Keratinocyte (primary cell): ENCODE results near the gene OXCT1. TPM values are rescaled to one million over a fixed set of nuclear protein-coding genes. Genes with fewer than 3 reads are reported as not detected.

ENCODE experiments used
- DNase-seq: peaks from one replicate; pipeline ENCODE4 v3.0.0-alpha.2; 2011; ENCODE audit warnings: low read depth, missing footprints, low spot score
- FAIRE-seq: peaks from 2 replicates; lab custom pipeline; 2011; peaks lifted over from hg19 to GRCh38; lab: Jason Lieb, UNC
- H2AFZ ChIP-seq: 2 replicates; pipeline ENCODE4 v1.6.0; 2012; ENCODE audit warnings: low read length, control low read depth, inconsistent platforms; ENCODE audit not compliant: control insufficient read depth
- H3K27ac ChIP-seq: 2 replicates; pipeline ENCODE4 v1.5.1; 2011; ENCODE audit warnings: low read length; ENCODE audit not compliant: control insufficient read depth, insufficient read depth
- H3K27me3 ChIP-seq: 3 replicates; pipeline ENCODE4 v1.6.0; 2011; ENCODE audit warnings: low read length; ENCODE audit not compliant: control insufficient read depth, insufficient read depth; ENCODE audit errors: extremely low read depth
- H3K36me3 ChIP-seq, 2 experiments: 2 replicates in 1 of 2; 3 replicates in 1 of 2; pipeline ENCODE4 v1.5.1; 2011; ENCODE audit warnings: low read length in 2 of 2, mild to moderate bottlenecking in 1 of 2; ENCODE audit not compliant: control insufficient read depth in 2 of 2, insufficient read depth in 2 of 2; ENCODE audit errors: extremely low read depth in 1 of 2
- H3K4me1 ChIP-seq: 3 replicates; pipeline ENCODE4 v1.5.1; 2011; ENCODE audit warnings: low read length; ENCODE audit not compliant: control insufficient read depth, insufficient read depth; ENCODE audit errors: extremely low read depth
- H3K4me2 ChIP-seq: 3 replicates; pipeline ENCODE4 v1.6.0; 2011; ENCODE audit warnings: low read depth, low read length; ENCODE audit not compliant: control insufficient read depth, insufficient read depth; ENCODE audit errors: extremely low read depth
- H3K4me3 ChIP-seq, 3 experiments: fragments of 200-600 bp in 1 of 3; sonication (generic) in 1 of 3; 2 replicates in 2 of 3; 3 replicates in 1 of 3; pipeline ENCODE4 v1.5.1; 2011 to 2016; ENCODE audit warnings: low read length in 3 of 3, mild to moderate bottlenecking in 3 of 3, control low read depth in 2 of 3, inconsistent platforms in 1 of 3, low read depth in 1 of 3, mixed read lengths in 1 of 3, mixed run types in 1 of 3, moderate library complexity in 1 of 3; ENCODE audit not compliant: control insufficient read depth in 2 of 3, insufficient read depth in 2 of 3; ENCODE audit errors: extremely low read depth in 1 of 3
- H3K79me2 ChIP-seq: 2 replicates; pipeline ENCODE4 v1.6.0; 2012; ENCODE audit warnings: low read length; ENCODE audit not compliant: control insufficient read depth, insufficient read depth
- H3K9ac ChIP-seq: 3 replicates; pipeline ENCODE4 v1.6.0; 2011; ENCODE audit warnings: low read length; ENCODE audit not compliant: control insufficient read depth, insufficient read depth; ENCODE audit errors: extremely low read depth
- H3K9me1 ChIP-seq: 3 replicates; pipeline ENCODE4 v1.6.0; 2011; ENCODE audit warnings: low read length; ENCODE audit not compliant: control insufficient read depth, insufficient read depth; ENCODE audit errors: extremely low read depth
- H3K9me3 ChIP-seq: 2 replicates; pipeline ENCODE4 v1.5.1; 2012; ENCODE audit warnings: low read depth, low read length; ENCODE audit not compliant: control insufficient read depth
- H4K20me1 ChIP-seq: 3 replicates; pipeline ENCODE4 v1.6.0; 2011; ENCODE audit warnings: low read length; ENCODE audit not compliant: control insufficient read depth, insufficient read depth; ENCODE audit errors: extremely low read depth
- EZH2 ChIP-seq: IDR thresholded peaks from one replicate; pipeline ENCODE4 v1.6.1; 2012; ENCODE audit warnings: inconsistent platforms, mild to moderate bottlenecking, low read length, moderate library complexity
- dilution Hi-C: fragments of 300-500 bp; cut with MboI; formaldehyde crosslinking; loops from one replicate; pipeline ENCODE4 v1.7.0; 2020; ENCODE audit warnings: low sequenced_read_pairs; ENCODE audit not compliant: extremely low pct_ligation_motif_present
- polyA plus RNA-seq, 5 experiments: library from polyadenylated mRNA; depleted of rRNA in 3 of 5; stranded (reverse) in 3 of 5; stranded (forward) in 1 of 5; unstranded in 1 of 5; fragments of >200 nt; gene quantifications; 1 replicate in 1 of 5; 2 replicates in 3 of 5; 3 replicates in 1 of 5; pipeline versions ENCODE4 v1.2.1 to v1.2.3, GENCODE V29; 2011 to 2012; ENCODE audit warnings: missing spikeins in 2 of 5, low read depth in 1 of 5, low replicate concordance in 1 of 5
- TF ChIP-seq, protein P1 (sequence below), 3 experiments: IDR thresholded peaks in 1 of 3; conservative IDR thresholded peaks in 1 of 3; optimal IDR thresholded peaks in 1 of 3; 2 replicates in 2 of 3; 3 replicates in 1 of 3; pipeline versions ENCODE3 to v1.5.1; 2011; ENCODE audit warnings: low read length in 3 of 3, mild to moderate bottlenecking in 3 of 3, moderate library complexity in 2 of 3, control low read depth in 1 of 3, inconsistent platforms in 1 of 3; ENCODE audit not compliant: insufficient read depth in 2 of 3; ENCODE audit errors: extremely low read depth in 1 of 3

The OXCT1 gene
- polyA plus RNA-seq, 1 donor (not counting 4 experiments of a cell fraction or from before 2014, with no cell fraction given): 34.0 TPM

DNA sequence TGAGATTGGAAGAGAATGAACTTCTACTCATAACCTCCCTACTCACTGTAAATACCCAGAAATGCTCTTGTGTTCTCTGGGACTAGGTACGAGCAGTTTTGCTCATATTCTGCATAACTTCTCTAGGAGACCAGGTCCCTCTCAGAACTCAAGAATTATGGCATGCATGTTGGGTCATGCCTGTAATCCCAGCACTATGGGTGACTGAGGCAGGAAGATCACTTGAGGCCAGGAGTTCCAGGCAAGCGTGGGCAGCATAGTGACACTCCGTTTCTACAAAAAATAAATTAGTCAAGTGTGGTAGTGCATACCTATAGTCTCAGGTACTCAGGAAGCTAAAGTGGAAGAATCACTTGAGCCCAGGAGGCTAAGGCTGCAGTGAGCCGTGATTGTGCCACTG is 141.9 kb downstream of the OXCT1 start:
- H3K4me3 ChIP-seq: no peak overlapping the region
- H3K36me3 ChIP-seq: no peaks in the 10 kb centered on the region
- H3K4me1 ChIP-seq: peaks cover 9% of the 10 kb centered on the region
- no peaks in the 10 kb centered on the region for H3K9me3 ChIP-seq
- no peak overlapping the region for H3K4me2 ChIP-seq
- H3K27ac ChIP-seq: no peak overlapping the region
- H3K79me2 ChIP-seq: no peaks in the 10 kb centered on the region
- H3K27me3 ChIP-seq: no peaks in the 10 kb centered on the region
- DNase-seq: no peak
- no peak overlapping the region for H3K9ac ChIP-seq
- no peak for FAIRE-seq
- H2AFZ ChIP-seq: no peak overlapping the region
- no peaks in the 10 kb centered on the region for H3K9me1 ChIP-seq
- H4K20me1 ChIP-seq: no peaks in the 10 kb centered on the region
- dilution Hi-C loops: no loop called here
- TF ChIP-seq, protein P1, sequence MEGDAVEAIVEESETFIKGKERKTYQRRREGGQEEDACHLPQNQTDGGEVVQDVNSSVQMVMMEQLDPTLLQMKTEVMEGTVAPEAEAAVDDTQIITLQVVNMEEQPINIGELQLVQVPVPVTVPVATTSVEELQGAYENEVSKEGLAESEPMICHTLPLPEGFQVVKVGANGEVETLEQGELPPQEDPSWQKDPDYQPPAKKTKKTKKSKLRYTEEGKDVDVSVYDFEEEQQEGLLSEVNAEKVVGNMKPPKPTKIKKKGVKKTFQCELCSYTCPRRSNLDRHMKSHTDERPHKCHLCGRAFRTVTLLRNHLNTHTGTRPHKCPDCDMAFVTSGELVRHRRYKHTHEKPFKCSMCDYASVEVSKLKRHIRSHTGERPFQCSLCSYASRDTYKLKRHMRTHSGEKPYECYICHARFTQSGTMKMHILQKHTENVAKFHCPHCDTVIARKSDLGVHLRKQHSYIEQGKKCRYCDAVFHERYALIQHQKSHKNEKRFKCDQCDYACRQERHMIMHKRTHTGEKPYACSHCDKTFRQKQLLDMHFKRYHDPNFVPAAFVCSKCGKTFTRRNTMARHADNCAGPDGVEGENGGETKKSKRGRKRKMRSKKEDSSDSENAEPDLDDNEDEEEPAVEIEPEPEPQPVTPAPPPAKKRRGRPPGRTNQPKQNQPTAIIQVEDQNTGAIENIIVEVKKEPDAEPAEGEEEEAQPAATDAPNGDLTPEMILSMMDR (optimal IDR thresholded peaks at IDR 0.05 in 1 of 3, IDR thresholded peaks at IDR 0.05 in 1 of 3, conservative IDR thresholded peaks at IDR 0.05 in 1 of 3; ENCODE audit: extremely low read depth in 1 of 3, insufficient read depth in 2 of 3, low read length in 3 of 3): no peak
- TF ChIP-seq EZH2: no peak

- Histone ChIP-seq H3K27ac (no peak overlapping the region), H3K4me3 (no peak overlapping the region), H2AFZ (no peak overlapping the region), H3K9ac (no peak overlapping the region), H3K4me1 (no peaks in the 10 kb centered on the region), H3K9me3 (no peaks in the 10 kb centered on the region), H4K20me1 (no peaks in the 10 kb centered on the region), H3K9me1 (no peaks in the 10 kb centered on the region), H3K4me2 (no peak overlapping the region), H3K79me2 (no peaks in the 10 kb centered on the region), H3K36me3 (no peaks in the 10 kb centered on the region), H3K27me3 (no peaks in the 10 kb centered on the region)
- dilution Hi-C loops: no loop called here
- DNase-seq: no peak
- FAIRE-seq: no peak
- TF ChIP-seq EZH2: no peak
- TF ChIP-seq, protein P1 (optimal IDR thresholded peaks at IDR 0.05 in 1 of 3, IDR thresholded peaks at IDR 0.05 in 1 of 3, conservative IDR thresholded peaks at IDR 0.05 in 1 of 3; ENCODE audit: extremely low read depth in 1 of 3, insufficient read depth in 2 of 3, low read length in 3 of 3): peak in 1 of 3 experiments; percentile 37
These were observed 147.8 kb downstream of the OXCT1 start for GRCh38 chr5:41722359-41722950.
